Measurements from ENCODE around the gene BTBD9.

The BTBD9 gene

GRCh38 chr6:38593998-38594665 lies 45.6 kb downstream of the BTBD9 start:
- no peak for ATAC-seq

GRCh38 chr6:38593409-38593808 lies 46.3 kb downstream of the BTBD9 start:
- peak; percentile 56 to 80 for ATAC-seq

GRCh38 chr6:38591439-38591838 lies 48.3 kb downstream of the BTBD9 start:
- no peak for ATAC-seq

DNA sequence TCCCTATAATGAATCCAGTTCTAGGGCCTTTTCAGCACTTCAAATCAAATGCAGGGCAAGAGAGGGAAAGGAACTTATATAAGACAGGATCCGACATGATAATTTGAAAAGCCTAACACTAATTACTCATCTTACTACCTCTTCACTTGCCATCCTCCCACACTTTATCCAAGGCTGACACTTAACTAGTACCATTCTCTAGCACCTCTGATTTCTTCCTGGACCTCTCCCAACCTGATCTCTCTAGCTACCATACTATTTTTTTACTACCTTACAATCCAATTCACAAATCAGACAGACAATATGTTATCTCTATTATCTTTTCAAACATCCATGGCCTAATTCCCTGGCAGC lies 50.4 kb downstream of the BTBD9 start:
- ATAC-seq: no peak

GRCh38 chr6:38588631-38589366 lies 50.9 kb downstream of the BTBD9 start:
- no peak for ATAC-seq

DNA sequence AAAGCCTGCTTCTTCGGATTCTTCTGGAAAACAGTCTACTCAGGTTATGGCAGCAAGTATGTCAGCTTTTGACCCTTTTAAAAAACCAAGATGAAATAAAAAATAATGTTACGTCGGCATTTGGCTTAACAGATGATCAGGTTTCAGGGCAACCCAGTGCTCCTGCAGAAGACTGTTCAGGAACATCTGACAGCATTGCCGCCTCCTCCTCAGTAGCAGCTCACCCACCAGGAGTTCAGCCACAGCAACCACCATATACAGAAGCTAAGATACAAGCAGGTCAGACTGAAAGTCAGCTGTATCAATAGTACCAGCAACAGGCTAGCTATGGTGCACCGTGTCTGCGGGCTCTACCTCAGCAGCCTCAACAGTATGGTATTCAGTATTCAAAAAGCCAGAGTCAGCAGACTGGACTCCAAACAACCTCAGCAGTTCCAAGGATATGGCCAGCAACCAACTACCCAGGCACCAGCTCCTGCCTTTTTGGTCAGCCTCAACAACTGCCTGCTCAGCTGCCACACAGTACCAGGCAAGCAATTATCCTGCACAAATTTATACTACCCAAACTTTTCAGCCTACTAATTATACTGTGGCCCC lies 51.9 kb downstream of the BTBD9 start:
- no peak for ATAC-seq

DNA sequence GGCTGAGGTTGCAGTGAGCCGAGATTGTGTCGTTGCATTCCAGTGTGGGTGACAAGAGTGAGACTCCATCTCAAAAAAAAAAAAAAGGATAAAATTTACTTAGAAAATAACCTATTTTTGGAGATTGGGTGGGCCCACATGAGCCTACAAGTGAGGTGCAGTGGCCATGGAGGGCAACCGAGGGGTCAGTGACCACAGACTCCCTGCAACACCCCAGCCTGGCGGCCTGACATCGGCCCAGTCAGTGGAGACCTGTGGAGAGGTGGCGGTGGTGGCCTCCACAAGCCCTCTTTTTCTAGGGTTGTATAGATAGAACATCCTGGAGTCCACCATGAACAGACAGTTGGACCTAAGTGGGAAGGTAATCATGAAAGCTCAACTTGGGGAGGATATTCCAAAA lies 52.7 kb downstream of the BTBD9 start:
- ATAC-seq: no peak

DNA sequence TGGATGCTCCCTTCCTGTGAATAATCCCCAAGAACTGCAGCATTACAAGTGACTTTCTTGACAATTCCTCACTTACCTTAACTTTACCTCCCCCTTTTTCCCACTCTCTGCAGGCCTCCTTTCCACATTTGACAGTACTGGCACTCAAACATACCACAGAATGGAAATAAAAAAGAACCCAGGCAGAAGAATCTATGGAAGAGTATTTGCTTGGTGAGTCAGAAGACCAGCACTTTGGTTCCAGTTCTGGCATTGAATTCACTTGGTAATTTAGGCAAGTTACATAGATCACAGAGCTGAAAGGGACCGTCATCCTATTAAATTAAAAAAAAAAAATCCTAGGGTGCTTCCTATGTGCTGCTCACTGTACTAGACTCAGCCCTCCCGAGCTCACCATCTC lies 55.0 kb downstream of the BTBD9 start:
- ATAC-seq: no peak

DNA sequence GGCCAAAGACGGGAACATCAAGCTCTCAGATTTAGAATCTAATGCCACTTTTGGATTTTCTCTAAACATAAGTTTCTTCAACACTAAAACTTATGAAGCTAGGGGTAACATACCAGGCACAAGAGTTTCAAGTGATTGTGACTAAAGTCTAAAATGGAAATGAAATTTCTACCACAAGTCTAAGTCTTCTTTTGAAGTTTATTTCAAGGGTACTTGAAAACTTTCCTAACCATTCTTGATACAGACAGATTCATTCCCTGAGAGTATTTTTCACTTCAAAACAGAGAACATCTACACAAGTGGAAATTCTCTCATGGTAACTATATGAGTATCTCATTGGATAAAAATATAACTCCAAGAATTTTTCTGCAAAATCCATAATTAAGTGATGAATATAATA lies 56.2 kb downstream of the BTBD9 start:
- ATAC-seq: no peak

GRCh38 chr6:38580030-38580429 lies 59.7 kb downstream of the BTBD9 start:
- ATAC-seq: no peak

DNA sequence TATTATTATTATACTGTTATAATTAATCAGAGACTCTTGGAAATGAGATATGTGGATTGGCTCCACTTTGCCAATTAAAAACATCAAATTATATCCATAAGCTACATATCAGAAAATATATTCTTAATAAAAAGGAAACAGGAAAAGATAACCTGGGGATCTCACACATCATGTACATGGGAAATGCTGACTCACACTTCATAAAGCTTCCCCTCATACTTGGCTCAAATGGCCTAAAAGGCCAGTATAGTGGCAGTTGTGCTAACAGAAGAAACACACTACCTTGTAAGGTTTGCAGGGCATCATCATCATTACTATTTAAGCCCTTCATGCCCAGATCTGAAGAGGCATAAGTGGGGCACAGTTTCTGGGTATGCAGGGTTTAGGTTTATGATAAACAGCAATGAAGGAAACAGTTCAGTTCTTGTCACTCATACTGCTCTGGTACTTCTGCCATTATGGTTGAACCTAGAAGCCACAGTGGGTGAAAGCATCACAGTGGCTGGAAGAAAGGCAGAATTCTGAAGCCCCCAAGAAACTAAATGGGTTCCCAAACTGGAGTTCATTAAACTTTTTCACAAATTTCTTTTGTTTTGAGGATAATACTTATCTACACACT lies 60.6 kb downstream of the BTBD9 start:
- ATAC-seq: no peak

- ATAC-seq: no peak
Measured at GRCh38 chr6:38578075-38578474, 61.7 kb downstream of the BTBD9 start.

- ATAC-seq: peak in 1 of 2 donors; percentile 56
Measured at GRCh38 chr6:38577492-38577891, 62.2 kb downstream of the BTBD9 start.

DNA sequence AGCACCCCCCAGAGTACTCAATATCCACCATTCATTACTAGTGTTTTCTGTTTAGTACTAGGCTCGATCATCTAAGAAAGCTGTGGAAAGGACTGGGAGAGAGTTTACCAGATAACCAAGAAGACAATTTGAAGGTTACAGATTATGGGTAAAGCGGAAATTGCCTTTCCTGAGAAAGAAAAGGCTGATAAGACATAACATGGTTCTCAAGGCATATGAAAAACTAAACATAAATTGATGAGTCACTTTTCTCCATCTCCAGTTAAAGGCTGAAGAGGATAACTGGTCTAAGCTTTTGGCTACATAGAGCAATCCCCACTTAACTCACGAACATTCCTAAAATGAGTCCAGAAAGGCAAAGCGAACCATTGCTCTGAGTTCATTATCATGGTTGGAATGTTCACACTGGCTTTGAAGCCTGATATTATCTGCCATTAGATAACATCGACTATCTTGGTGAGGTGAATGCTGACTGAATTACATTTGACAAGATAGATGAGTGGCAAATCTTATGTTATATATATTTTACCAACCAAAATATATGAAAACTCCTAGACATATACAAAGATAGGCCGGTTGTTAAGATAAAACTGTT lies 65.8 kb downstream of the BTBD9 start:
- no peak for ATAC-seq

- peak; percentile 95 to 96 for ATAC-seq
Measured at GRCh38 chr6:38572186-38572813, 67.4 kb downstream of the BTBD9 start.

DNA sequence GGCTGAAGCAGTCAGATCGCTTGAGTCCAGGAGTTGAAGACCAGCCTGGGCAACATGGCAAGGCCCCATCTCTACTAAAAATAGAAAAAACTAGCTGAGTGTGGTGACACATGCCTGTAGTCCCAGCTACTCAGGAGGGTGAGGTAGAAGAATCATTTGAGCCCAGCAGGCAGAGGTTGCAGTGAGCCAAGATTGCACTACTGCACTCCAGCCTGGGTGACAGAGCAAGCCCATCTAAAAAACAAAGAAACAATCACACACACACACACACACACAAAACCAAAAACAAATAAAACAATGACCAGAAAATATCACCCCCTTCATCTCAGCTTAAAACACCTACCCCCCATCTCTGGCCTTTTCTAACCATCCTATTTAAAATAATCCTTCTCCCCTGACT lies 68.0 kb downstream of the BTBD9 start:
- no peak for ATAC-seq

GRCh38 chr6:38570750-38571149 lies 69.0 kb downstream of the BTBD9 start:
- ATAC-seq: no peak

- ATAC-seq: no peak
Measured at GRCh38 chr6:38567436-38567835, 72.3 kb downstream of the BTBD9 start.

DNA sequence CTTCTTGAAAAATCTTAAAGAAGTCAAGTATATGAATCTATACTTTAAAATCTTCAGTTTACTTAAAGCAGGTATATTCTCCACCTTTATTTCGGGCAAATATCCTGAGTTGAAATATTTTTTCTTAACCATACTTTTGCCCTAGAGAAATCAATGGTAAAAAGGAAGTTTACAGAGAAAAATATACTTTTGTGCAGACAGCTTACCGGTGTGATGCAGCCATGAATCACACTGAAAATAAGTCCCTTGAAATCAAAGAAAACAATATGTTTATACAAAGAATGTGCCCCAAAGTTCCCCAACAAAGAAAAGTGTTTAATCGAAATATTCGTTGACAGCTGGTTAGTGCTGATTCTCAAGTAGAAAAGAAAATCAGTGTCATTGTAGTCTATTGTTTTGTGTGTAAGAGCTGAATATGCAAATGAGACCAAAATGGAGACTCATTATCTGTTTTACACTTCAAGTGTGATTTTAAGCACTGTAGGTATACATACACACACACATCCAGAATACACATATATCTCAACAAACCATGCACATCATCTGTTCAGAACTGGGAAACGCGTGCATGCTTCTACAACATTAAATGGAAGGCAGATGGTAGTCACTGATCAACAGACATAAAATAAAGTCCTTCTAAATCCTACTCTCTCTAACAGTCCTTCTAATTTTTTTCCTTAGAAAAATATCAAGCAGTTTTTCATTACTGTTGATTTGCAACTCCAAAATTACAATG lies 73.3 kb downstream of the BTBD9 start:
- ATAC-seq: no peak

GRCh38 chr6:38564301-38564700 lies 75.4 kb downstream of the BTBD9 start:
- ATAC-seq: no peak

GRCh38 chr6:38555606-38556005 lies 84.1 kb downstream of the BTBD9 start:
- ATAC-seq: no peak
